IMR-90 (cell line): ENCODE measurements around the gene TMC8. TPM values are rescaled to one million over a fixed set of nuclear protein-coding genes. Genes with fewer than 3 reads are reported as not detected.

Experiments
- ATAC-seq: fragments of 200-7000 bp; cut with Tn5 transposase; 2 replicates; pipeline ENCODE4 v1.9.1; 2020; ENCODE audit warnings: low read depth, mild to moderate bottlenecking, moderate library complexity
- BruUV-seq: library from RNA; stranded (reverse); fragments of 400-500 nt; replicated peaks from 2 replicates; lab custom pipeline; 2021; lab: Mats Ljungman, UMichigan
- CTCF ChIA-PET: fragments of 300-600 bp; formaldehyde crosslinking; extraction: SDS; loops from one replicate; lab custom pipeline; 2021; ENCODE audit warnings: antibody characterized with exemption; lab: Yijun Ruan, JAX
- POLR2A ChIA-PET: fragments of 300-600 bp; sonication (Branson Sonifier 250); formaldehyde crosslinking; loops from one replicate; lab custom pipeline; 2022; ENCODE audit warnings: antibody characterized with exemption; ENCODE audit not compliant: unreplicated experiment; lab: Charles Lee
- DNase-seq: peaks from one replicate; pipeline ENCODE4 v3.0.0; 2013
- H2AFZ ChIP-seq: replicated peaks from 2 replicates; pipeline ENCODE3; 2013; ENCODE audit warnings: low read length, mild to moderate bottlenecking; ENCODE audit not compliant: poor library complexity
- H2AK5ac ChIP-seq: 2 replicates; pipeline ENCODE4 v1.6.1; 2013; ENCODE audit warnings: low read depth, low read length, inconsistent platforms
- H2AK9ac ChIP-seq: replicated peaks from 2 replicates; pipeline ENCODE3; 2013; ENCODE audit warnings: mild to moderate bottlenecking, low read depth, low read length, moderate library complexity; ENCODE audit not compliant: poor library complexity
- H2BK120ac ChIP-seq: 2 replicates; pipeline ENCODE4 v1.6.1; 2013; ENCODE audit warnings: low read depth, low read length, inconsistent platforms
- H2BK15ac ChIP-seq: 3 replicates; pipeline ENCODE4 v1.6.1; 2013; ENCODE audit warnings: low read depth, low read length, inconsistent platforms
- H2BK20ac ChIP-seq: 2 replicates; pipeline ENCODE4 v1.6.1; 2013; ENCODE audit warnings: low read depth, mild to moderate bottlenecking, inconsistent platforms, low read length, moderate library complexity
- H2BK5ac ChIP-seq: 2 replicates; pipeline ENCODE4 v1.6.1; 2013; ENCODE audit warnings: mild to moderate bottlenecking, low read depth, low read length, inconsistent platforms; ENCODE audit not compliant: poor library complexity, severe bottlenecking
- H3K14ac ChIP-seq: replicated peaks from 2 replicates; pipeline ENCODE4 v1.6.1; 2013; ENCODE audit warnings: low read depth, low read length, inconsistent platforms
- H3K18ac ChIP-seq: 2 replicates; pipeline ENCODE4 v1.6.1; 2013; ENCODE audit warnings: low read depth, low read length, control low read depth
- H3K23ac ChIP-seq: 2 replicates; pipeline ENCODE4 v1.6.1; 2013; ENCODE audit warnings: low read depth, low read length, inconsistent platforms
- H3K27ac ChIP-seq: 2 replicates; pipeline ENCODE4 v1.5.1; 2013; ENCODE audit warnings: mild to moderate bottlenecking, control low read depth, low read length; ENCODE audit not compliant: insufficient read depth
- H3K27me3 ChIP-seq: 2 replicates; pipeline ENCODE4 v1.6.1; 2013; ENCODE audit warnings: low read length; ENCODE audit not compliant: control insufficient read depth, insufficient read depth
- H3K36me3 ChIP-seq: 2 replicates; pipeline ENCODE4 v1.6.1; 2013; ENCODE audit warnings: low read length, mixed read lengths; ENCODE audit not compliant: control insufficient read depth, insufficient read depth
- H3K4ac ChIP-seq: 2 replicates; pipeline ENCODE4 v1.6.1; 2013; ENCODE audit warnings: low read depth, low read length, inconsistent platforms
- H3K4me1 ChIP-seq: 2 replicates; pipeline ENCODE4 v1.6.1; 2013; ENCODE audit warnings: low read length, mixed read lengths; ENCODE audit not compliant: control insufficient read depth, insufficient read depth
- H3K4me2 ChIP-seq: 2 replicates; pipeline ENCODE4 v1.6.1; 2013; ENCODE audit warnings: low read depth, mild to moderate bottlenecking, control low read depth, low read length, moderate library complexity
- H3K4me3 ChIP-seq: 2 replicates; pipeline ENCODE4 v1.5.1; 2013; ENCODE audit warnings: low read depth, mild to moderate bottlenecking, control low read depth, low read length, moderate library complexity; ENCODE audit not compliant: insufficient read depth
- H3K56ac ChIP-seq: 2 replicates; pipeline ENCODE4 v1.6.1; 2013; ENCODE audit warnings: low read length, inconsistent platforms; ENCODE audit not compliant: insufficient read depth; ENCODE audit errors: extremely low read depth
- H3K79me1 ChIP-seq, 2 experiments: 2 replicates each; pipeline ENCODE4 v1.6.1; 2013; ENCODE audit warnings: low read length in 2 of 2, inconsistent platforms in 1 of 2, low read depth in 1 of 2
- H3K9ac ChIP-seq: 2 replicates; pipeline ENCODE4 v1.6.1; 2013; ENCODE audit warnings: low read depth, low read length, control low read depth
- H3K9me1 ChIP-seq: 2 replicates; pipeline ENCODE4 v1.6.1; 2013; ENCODE audit warnings: low read length, inconsistent platforms; ENCODE audit not compliant: insufficient read depth
- H3K9me3 ChIP-seq: 2 replicates; pipeline ENCODE4 v1.6.1; 2013; ENCODE audit warnings: low read length; ENCODE audit not compliant: control insufficient read depth, insufficient read depth
- H4K20me1 ChIP-seq: 2 replicates; pipeline ENCODE4 v1.6.1; 2013; ENCODE audit warnings: low read length, inconsistent platforms; ENCODE audit not compliant: insufficient read depth
- H4K5ac ChIP-seq: 2 replicates; pipeline ENCODE4 v1.6.1; 2013; ENCODE audit warnings: mild to moderate bottlenecking, low read depth, low read length, control low read depth
- H4K8ac ChIP-seq, 2 experiments: 2 replicates each; pipeline ENCODE4 v1.6.1; 2013; ENCODE audit warnings: low read depth in 2 of 2, low read length in 2 of 2, control low read depth in 1 of 2, inconsistent platforms in 1 of 2
- H4K91ac ChIP-seq: 2 replicates; pipeline ENCODE4 v1.6.1; 2013; ENCODE audit warnings: low read depth, low read length, inconsistent platforms; ENCODE audit not compliant: insufficient read depth
- BHLHE40 ChIP-seq: fragments of 150-350 bp; IDR thresholded peaks from 2 replicates; pipeline ENCODE4 v1.6.1; 2016; ENCODE audit warnings: mild to moderate bottlenecking, low read depth, low read length
- CEBPB ChIP-seq: IDR thresholded peaks from 2 replicates; pipeline ENCODE4 v1.6.1; 2012; ENCODE audit warnings: low read depth, low read length, improper control_type of control experiment
- CHD1 ChIP-seq: IDR thresholded peaks from 2 replicates; pipeline ENCODE4 v1.6.1; 2012; ENCODE audit warnings: low read depth, low read length, improper control_type of control experiment
- CTCF ChIP-seq: conservative IDR thresholded peaks from 2 replicates; pipeline ENCODE4 v1.5.1; 2012; ENCODE audit warnings: mild to moderate bottlenecking, low read depth, low read length, improper control_type of control experiment
- ELK1 ChIP-seq: fragments of 150-350 bp; IDR thresholded peaks from 2 replicates; pipeline ENCODE4 v1.6.1; 2016; ENCODE audit warnings: low read depth, mild to moderate bottlenecking, low read length, moderate library complexity, borderline replicate concordance
- FOS ChIP-seq: fragments of 150-350 bp; IDR thresholded peaks from 2 replicates; pipeline ENCODE4 v1.6.1; 2016; ENCODE audit warnings: low read depth, low read length
- MAFK ChIP-seq: IDR thresholded peaks from 2 replicates; pipeline ENCODE4 v1.6.1; 2012; ENCODE audit warnings: low read depth, low read length, improper control_type of control experiment
- MAZ ChIP-seq: IDR thresholded peaks from 2 replicates; pipeline ENCODE4 v1.6.1; 2012; ENCODE audit warnings: low read depth, mild to moderate bottlenecking, low read length, improper control_type of control experiment, moderate library complexity, borderline replicate concordance
- MXI1 ChIP-seq: IDR thresholded peaks from 2 replicates; pipeline ENCODE4 v1.6.1; 2012; ENCODE audit warnings: low read depth, mild to moderate bottlenecking, low read length, moderate library complexity, borderline replicate concordance
- NFE2L2 ChIP-seq: fragments of 150-350 bp; IDR thresholded peaks from 2 replicates; pipeline ENCODE4 v1.6.1; 2016; ENCODE audit warnings: low read depth, mild to moderate bottlenecking, low read length
- POLR2A ChIP-seq: IDR thresholded peaks from 2 replicates; pipeline ENCODE4 v1.6.1; 2012; ENCODE audit warnings: mild to moderate bottlenecking, low read depth, low read length
- RAD21 ChIP-seq: IDR thresholded peaks from 2 replicates; pipeline ENCODE4 v1.6.1; 2012; ENCODE audit warnings: low read length, improper control_type of control experiment
- RCOR1 ChIP-seq: IDR thresholded peaks from 2 replicates; pipeline ENCODE4 v1.6.1; 2012; ENCODE audit warnings: mild to moderate bottlenecking, low read length, improper control_type of control experiment; ENCODE audit not compliant: insufficient replicate concordance
- RFX5 ChIP-seq: IDR thresholded peaks from 2 replicates; pipeline ENCODE4 v1.8.0; 2012; ENCODE audit warnings: low read depth, mild to moderate bottlenecking, low read length, moderate library complexity
- SMC3 ChIP-seq: fragments of 150-350 bp; IDR thresholded peaks from 2 replicates; pipeline ENCODE4 v1.6.1; 2016; ENCODE audit warnings: low read depth, mild to moderate bottlenecking, antibody characterized with exemption, low read length, moderate library complexity
- USF2 ChIP-seq: fragments of 150-350 bp; IDR thresholded peaks from 2 replicates; pipeline ENCODE4 v1.6.1; 2017; ENCODE audit warnings: mild to moderate bottlenecking, antibody characterized with exemption, low read length, low read depth
- WGBS, 2 experiments: methylation state at CpG; one replicate each; pipeline versions ENCODE4 v1.1.5 to v1.1.7; 2013; ENCODE audit warnings: missing lambda C conversion rate in 2 of 2; ENCODE audit not compliant: insufficient read length in 1 of 2; ENCODE audit errors: extremely low coverage in 2 of 2; 5-methylcytosine and 5-hydroxymethylcytosine counted together
- dilution Hi-C: fragments of 300-500 bp; cut with HindIII; formaldehyde crosslinking; loops from one replicate; pipeline ENCODE4 v1.14.3; 2018; ENCODE audit warnings: low sequenced_read_pairs; ENCODE audit not compliant: unreplicated experiment
- in situ Hi-C: fragments of 300-500 bp; cut with MboI; formaldehyde crosslinking; loops from 3 replicates; pipeline ENCODE4 v1.14.3; 2019; ENCODE audit warnings: low sequenced_read_pairs, inconsistent platforms, mixed read lengths
- intact Hi-C: fragments of 100-400 bp; cut with micrococcal nuclease; formaldehyde crosslinking; loops from 2 replicates; pipeline ENCODE4 v1.10.0; 2022
- polyA plus RNA-seq, 3 experiments: library from polyadenylated mRNA; depleted of rRNA; stranded (reverse); fragments of >200 nt; gene quantifications; 2 replicates each; pipeline ENCODE4 v1.2.3, GENCODE V29; 2012; ENCODE audit warnings: low replicate concordance in 1 of 3
- total RNA-seq: library from RNA; depleted of rRNA; stranded (reverse); fragments of >200 nt; gene quantifications from 2 replicates; pipeline ENCODE4 v1.2.3, GENCODE V29; 2012

The TMC8 gene
- total and polyA plus RNA-seq, 2 of the 4 experiments (the other 2 are of a cell fraction): not detected

- no peak overlapping the region for H2BK5ac ChIP-seq
- dilution Hi-C loops: no loop called here
- no peak overlapping the region for H4K91ac ChIP-seq
- no peak overlapping the region for H3K27ac ChIP-seq
- no TSS peak for BruUV-seq
- no peak overlapping the region for H3K14ac ChIP-seq
- WGBS, 2 experiments: 100% methylated on average over 4 of the region's 5 CpGs; no CpG with 5 or more reads in 1 of the 2 experiments
- H3K18ac ChIP-seq: no peak overlapping the region
- no peak overlapping the region for H3K4ac ChIP-seq
- no peak overlapping the region for H2AK5ac ChIP-seq
- peaks cover 3% of the 10 kb centered on the region; the same call in 1 of the 2 replicates for H3K9me1 ChIP-seq
- no peak for TF ChIP-seq RCOR1
- TF ChIP-seq BHLHE40: no peak
- no peak for TF ChIP-seq CEBPB
- TF ChIP-seq RFX5: no peak
- no peak for TF ChIP-seq FOS
- no peak for TF ChIP-seq USF2
- TF ChIP-seq ELK1: no peak
- TF ChIP-seq NFE2L2: no peak
- TF ChIP-seq POLR2A: no peak
- TF ChIP-seq CHD1: no peak
- no peak for TF ChIP-seq CTCF
- no peak for TF ChIP-seq SMC3
- TF ChIP-seq MAZ: no peak
- no peak for TF ChIP-seq MXI1
- no peak for TF ChIP-seq MAFK
- TF ChIP-seq RAD21: no peak
- no peak overlapping the region for H2AK9ac ChIP-seq
- H3K4me3 ChIP-seq: no peak overlapping the region
- POLR2A ChIA-PET: no interaction called here
- H4K8ac ChIP-seq: no peak overlapping the region
- no peak overlapping the region for H2BK20ac ChIP-seq
- H2BK15ac ChIP-seq: no peak overlapping the region
- H3K36me3 ChIP-seq: peaks cover 46% of the 10 kb centered on the region
- no peak overlapping the region for H3K9ac ChIP-seq
- intact Hi-C loops: no loop called here
- no peaks in the 10 kb centered on the region for H3K9me3 ChIP-seq
- H3K4me1 ChIP-seq: no peaks in the 10 kb centered on the region; the same call in 1 of the 2 replicates
- no peak overlapping the region for H2BK120ac ChIP-seq
- H3K56ac ChIP-seq: no peak overlapping the region
- no peaks in the 10 kb centered on the region for H3K27me3 ChIP-seq
- no peaks in the 10 kb centered on the region for H4K20me1 ChIP-seq
- DNase-seq (no peak), ATAC-seq (no peak)
- no peak overlapping the region for H3K23ac ChIP-seq
- in situ Hi-C loops: no loop called here
- no peaks in the 10 kb centered on the region for H3K79me1 ChIP-seq
- H3K4me2 ChIP-seq: no peak overlapping the region
- H2AFZ ChIP-seq: no peak overlapping the region
- no peak overlapping the region for H4K5ac ChIP-seq
- CTCF ChIA-PET: no interaction called here
These were observed 29.5 kb upstream of the TMC8 start for GRCh38 chr17:78101112-78101511.
